HepG2 (cell line): ENCODE measurements around the gene NUP85. TPM values are rescaled to one million over a fixed set of nuclear protein-coding genes. Genes with fewer than 3 reads are reported as not detected.
A peak's percentile ranks its signal among the peaks of the same experiment; 100 is the strongest.

Experiments
- FOXJ3 ChIP-seq: sonication (generic); formaldehyde crosslinking; IDR thresholded peaks from 2 replicates; pipeline ENCODE4 v1.4.0; 2020; ENCODE audit warnings: missing genetic modification reagents, mild to moderate bottlenecking, borderline replicate concordance
- GABPB1 ChIP-seq: IDR thresholded peaks from 2 replicates; pipeline ENCODE4 v1.6.1; 2016; ENCODE audit warnings: mild to moderate bottlenecking, missing genetic modification reagents, moderate library complexity, missing compliant biosample characterization
- GLI4 ChIP-seq: sonication (generic); formaldehyde crosslinking; IDR thresholded peaks from 2 replicates; pipeline ENCODE4 v1.5.1; 2020; ENCODE audit warnings: missing genetic modification reagents, mild to moderate bottlenecking, moderate library complexity, borderline replicate concordance
- HNRNPUL1 ChIP-seq: fragments of 200-400 bp; formaldehyde crosslinking; IDR thresholded peaks from 2 replicates; pipeline ENCODE4 v1.6.1; 2017; ENCODE audit warnings: low read depth, mild to moderate bottlenecking, low read length, moderate library complexity
- KLF6 ChIP-seq: IDR thresholded peaks from 2 replicates; pipeline ENCODE4 v1.8.0; 2016; ENCODE audit warnings: missing biosample characterization, missing genetic modification reagents
- MAZ ChIP-seq, 2 experiments: sonication (generic) in 1 of 2; formaldehyde crosslinking in 1 of 2; IDR thresholded peaks; 2 replicates each; pipeline versions ENCODE4 v1.5.0 to v1.6.1; 2012 to 2020; ENCODE audit warnings: low read depth in 2 of 2, mild to moderate bottlenecking in 2 of 2, borderline replicate concordance in 1 of 2, improper control_type of control experiment in 1 of 2, low read length in 1 of 2, missing genetic modification reagents in 1 of 2, moderate library complexity in 1 of 2
- NRL ChIP-seq: sonication (generic); formaldehyde crosslinking; IDR thresholded peaks from 2 replicates; pipeline ENCODE4 v1.5.0; 2020; ENCODE audit warnings: missing genetic modification reagents, mild to moderate bottlenecking, moderate library complexity, borderline replicate concordance
- ZNF230 ChIP-seq: sonication (generic); formaldehyde crosslinking; IDR thresholded peaks from 2 replicates; pipeline ENCODE4 v1.4.0; 2020; ENCODE audit warnings: mild to moderate bottlenecking, missing genetic modification reagents
- ZNF331 ChIP-seq: sonication (generic); formaldehyde crosslinking; IDR thresholded peaks from 2 replicates; pipeline ENCODE4 v1.4.0; 2020; ENCODE audit warnings: missing genetic modification reagents
- ZNF44 ChIP-seq: sonication (generic); formaldehyde crosslinking; IDR thresholded peaks from 2 replicates; pipeline ENCODE4 v1.5.1; 2020; ENCODE audit warnings: mild to moderate bottlenecking, missing genetic modification reagents
- ZNF501 ChIP-seq: sonication (generic); formaldehyde crosslinking; IDR thresholded peaks from 2 replicates; pipeline ENCODE4 v1.5.1; 2020; ENCODE audit warnings: mild to moderate bottlenecking, moderate library complexity, missing genetic modification reagents
- ZNF549 ChIP-seq: sonication (generic); formaldehyde crosslinking; IDR thresholded peaks from 2 replicates; pipeline ENCODE4 v1.5.0; 2020; ENCODE audit warnings: missing genetic modification reagents
- ZNF614 ChIP-seq: IDR thresholded peaks from 2 replicates; pipeline ENCODE4 v1.6.1; 2018; ENCODE audit warnings: missing biosample characterization, missing genetic modification reagents, inconsistent platforms, borderline replicate concordance
- polyA plus RNA-seq, 8 experiments: library from polyadenylated mRNA; depleted of rRNA in 3 of 8; stranded (reverse) in 7 of 8; unstranded in 1 of 8; fragments of >200 nt; fragmentation: Illumina TruSeq in 4 of 8; extraction: Trizol in 4 of 8; gene quantifications; 2 replicates each; pipeline versions ENCODE4 v1.2.1 to v1.2.3, GENCODE V29; 2011 to 2016; ENCODE audit warnings: low read depth in 4 of 8, missing spikeins in 1 of 8, mixed read lengths in 1 of 8; ENCODE audit not compliant: insufficient read depth in 1 of 8
- total RNA-seq, 5 experiments: library from RNA; depleted of rRNA; stranded (reverse); fragments of >200 nt; fragmentation: Illumina TruSeq; extraction: Trizol; gene quantifications; 2 replicates each; pipeline ENCODE4 v1.2.3, GENCODE V29; 2016; ENCODE audit warnings: low read depth in 1 of 5
- TF ChIP-seq, protein P1 (sequence below): sonication (generic); formaldehyde crosslinking; IDR thresholded peaks from 2 replicates; pipeline ENCODE4; 2020; ENCODE audit warnings: missing genetic modification reagents, mild to moderate bottlenecking, borderline replicate concordance
- TF ChIP-seq, protein P2 (sequence below): sonication (generic); formaldehyde crosslinking; IDR thresholded peaks from 2 replicates; pipeline ENCODE4 v1.4.0; 2020; ENCODE audit warnings: missing genetic modification reagents
- TF ChIP-seq, protein P3 (sequence below): sonication (generic); formaldehyde crosslinking; IDR thresholded peaks from 2 replicates; pipeline ENCODE4 v1.5.1; 2020; ENCODE audit warnings: mild to moderate bottlenecking, missing genetic modification reagents, moderate library complexity
- TF ChIP-seq, protein P4 (sequence below), 2 experiments: sonication (generic) in 1 of 2; formaldehyde crosslinking in 1 of 2; IDR thresholded peaks; 2 replicates each; pipeline versions ENCODE4 v1.4.0 to v1.6.1; 2018 to 2020; ENCODE audit warnings: missing genetic modification reagents in 2 of 2, borderline replicate concordance in 1 of 2, low read depth in 1 of 2, mild to moderate bottlenecking in 1 of 2, missing biosample characterization in 1 of 2

Gene NUP85
- total and polyA plus RNA-seq, 2 of the 13 experiments (the other 11 are each of a cell fraction or from before 2014, with no cell fraction given): 89.1 to 124 TPM

DNA sequence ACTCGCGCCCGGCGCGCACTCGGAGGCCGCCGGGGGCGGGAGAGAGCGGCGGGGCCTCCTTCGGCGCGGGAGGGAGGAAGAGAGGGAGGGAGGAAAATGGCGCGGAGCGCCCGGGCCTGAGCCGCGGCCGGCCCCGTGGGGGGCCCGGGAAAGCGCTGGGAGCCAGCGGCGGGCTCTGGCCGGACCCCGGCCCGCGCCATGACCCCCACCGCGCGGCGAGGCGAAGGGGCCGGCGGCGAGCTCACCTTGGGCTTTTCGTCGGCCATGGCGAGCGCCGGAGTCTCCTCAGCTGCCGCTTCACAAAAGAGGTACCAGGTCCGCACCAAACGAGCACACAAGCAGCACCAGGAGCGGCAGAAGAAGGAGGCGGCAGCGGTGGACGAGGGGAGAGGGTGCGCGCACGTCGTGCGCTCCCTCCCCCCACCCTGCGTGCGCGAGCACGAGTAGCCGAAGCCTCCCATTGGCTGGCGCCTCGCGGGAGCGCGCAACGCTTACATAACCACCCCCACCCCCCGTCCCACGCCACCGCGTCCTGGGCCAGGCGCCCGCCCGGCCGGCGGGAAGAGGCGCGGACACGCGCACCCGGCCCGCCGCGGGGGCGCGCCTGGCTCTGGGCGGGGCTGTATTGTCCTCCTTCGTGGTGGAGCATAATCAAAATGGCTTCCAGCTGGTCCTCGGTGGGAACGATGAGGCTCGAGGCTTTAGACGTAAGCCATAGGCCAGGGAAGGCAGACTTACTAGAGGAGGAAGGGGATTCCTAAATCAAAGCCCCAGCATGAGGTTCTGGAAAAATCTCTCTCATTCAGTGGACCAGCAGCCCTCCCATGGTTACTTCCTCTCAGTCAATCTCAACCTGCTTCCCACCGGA is 22.7 kb upstream of the NUP85 start, which contains the start of gene SUMO2 (continued):
- TF ChIP-seq, protein P1, sequence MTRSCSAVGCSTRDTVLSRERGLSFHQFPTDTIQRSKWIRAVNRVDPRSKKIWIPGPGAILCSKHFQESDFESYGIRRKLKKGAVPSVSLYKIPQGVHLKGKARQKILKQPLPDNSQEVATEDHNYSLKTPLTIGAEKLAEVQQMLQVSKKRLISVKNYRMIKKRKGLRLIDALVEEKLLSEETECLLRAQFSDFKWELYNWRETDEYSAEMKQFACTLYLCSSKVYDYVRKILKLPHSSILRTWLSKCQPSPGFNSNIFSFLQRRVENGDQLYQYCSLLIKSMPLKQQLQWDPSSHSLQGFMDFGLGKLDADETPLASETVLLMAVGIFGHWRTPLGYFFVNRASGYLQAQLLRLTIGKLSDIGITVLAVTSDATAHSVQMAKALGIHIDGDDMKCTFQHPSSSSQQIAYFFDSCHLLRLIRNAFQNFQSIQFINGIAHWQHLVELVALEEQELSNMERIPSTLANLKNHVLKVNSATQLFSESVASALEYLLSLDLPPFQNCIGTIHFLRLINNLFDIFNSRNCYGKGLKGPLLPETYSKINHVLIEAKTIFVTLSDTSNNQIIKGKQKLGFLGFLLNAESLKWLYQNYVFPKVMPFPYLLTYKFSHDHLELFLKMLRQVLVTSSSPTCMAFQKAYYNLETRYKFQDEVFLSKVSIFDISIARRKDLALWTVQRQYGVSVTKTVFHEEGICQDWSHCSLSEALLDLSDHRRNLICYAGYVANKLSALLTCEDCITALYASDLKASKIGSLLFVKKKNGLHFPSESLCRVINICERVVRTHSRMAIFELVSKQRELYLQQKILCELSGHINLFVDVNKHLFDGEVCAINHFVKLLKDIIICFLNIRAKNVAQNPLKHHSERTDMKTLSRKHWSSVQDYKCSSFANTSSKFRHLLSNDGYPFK (CRISPR knock-in tag): 0 out of 2 replicates have a peak, but pooled peaks have one; percentile 13
- peak; percentile 42; the same call in 1 of the 2 replicates for TF ChIP-seq ZNF614 (CRISPR knock-in tag)
- TF ChIP-seq ZNF501 (CRISPR knock-in tag): no peak
- TF ChIP-seq, protein P2, sequence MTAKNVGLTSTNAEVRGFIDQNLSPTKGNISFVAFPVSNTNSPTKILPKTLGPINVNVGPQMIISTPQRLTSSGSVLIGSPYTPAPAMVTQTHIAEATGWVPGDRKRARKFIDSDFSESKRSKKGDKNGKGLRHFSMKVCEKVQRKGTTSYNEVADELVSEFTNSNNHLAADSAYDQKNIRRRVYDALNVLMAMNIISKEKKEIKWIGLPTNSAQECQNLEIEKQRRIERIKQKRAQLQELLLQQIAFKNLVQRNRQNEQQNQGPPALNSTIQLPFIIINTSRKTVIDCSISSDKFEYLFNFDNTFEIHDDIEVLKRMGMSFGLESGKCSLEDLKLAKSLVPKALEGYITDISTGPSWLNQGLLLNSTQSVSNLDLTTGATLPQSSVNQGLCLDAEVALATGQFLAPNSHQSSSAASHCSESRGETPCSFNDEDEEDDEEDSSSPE (CRISPR knock-in tag): peak; percentile 65
- TF ChIP-seq, protein P3, sequence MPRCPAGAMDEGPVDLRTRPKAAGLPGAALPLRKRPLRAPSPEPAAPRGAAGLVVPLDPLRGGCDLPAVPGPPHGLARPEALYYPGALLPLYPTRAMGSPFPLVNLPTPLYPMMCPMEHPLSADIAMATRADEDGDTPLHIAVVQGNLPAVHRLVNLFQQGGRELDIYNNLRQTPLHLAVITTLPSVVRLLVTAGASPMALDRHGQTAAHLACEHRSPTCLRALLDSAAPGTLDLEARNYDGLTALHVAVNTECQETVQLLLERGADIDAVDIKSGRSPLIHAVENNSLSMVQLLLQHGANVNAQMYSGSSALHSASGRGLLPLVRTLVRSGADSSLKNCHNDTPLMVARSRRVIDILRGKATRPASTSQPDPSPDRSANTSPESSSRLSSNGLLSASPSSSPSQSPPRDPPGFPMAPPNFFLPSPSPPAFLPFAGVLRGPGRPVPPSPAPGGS (CRISPR knock-in tag): peak; percentile 84; the same call in 1 of the 2 replicates
- TF ChIP-seq ZNF549 (CRISPR knock-in tag): no peak
- no peak for TF ChIP-seq GLI4 (CRISPR knock-in tag)
- TF ChIP-seq MAZ (IDR thresholded peaks at IDR 0.05; ENCODE audit: borderline replicate concordance, low read depth, low read length): peak; percentile 95
- TF ChIP-seq MAZ (CRISPR knock-in tag; IDR thresholded peaks at IDR 0.05; ENCODE audit: low read depth): peak; percentile 96
- no peak for TF ChIP-seq FOXJ3 (CRISPR knock-in tag)
- no peak for TF ChIP-seq ZNF230
- no peak for TF ChIP-seq NRL
- no peak for TF ChIP-seq HNRNPUL1
- TF ChIP-seq ZNF44 (CRISPR knock-in tag): no peak
- TF ChIP-seq, protein P4, sequence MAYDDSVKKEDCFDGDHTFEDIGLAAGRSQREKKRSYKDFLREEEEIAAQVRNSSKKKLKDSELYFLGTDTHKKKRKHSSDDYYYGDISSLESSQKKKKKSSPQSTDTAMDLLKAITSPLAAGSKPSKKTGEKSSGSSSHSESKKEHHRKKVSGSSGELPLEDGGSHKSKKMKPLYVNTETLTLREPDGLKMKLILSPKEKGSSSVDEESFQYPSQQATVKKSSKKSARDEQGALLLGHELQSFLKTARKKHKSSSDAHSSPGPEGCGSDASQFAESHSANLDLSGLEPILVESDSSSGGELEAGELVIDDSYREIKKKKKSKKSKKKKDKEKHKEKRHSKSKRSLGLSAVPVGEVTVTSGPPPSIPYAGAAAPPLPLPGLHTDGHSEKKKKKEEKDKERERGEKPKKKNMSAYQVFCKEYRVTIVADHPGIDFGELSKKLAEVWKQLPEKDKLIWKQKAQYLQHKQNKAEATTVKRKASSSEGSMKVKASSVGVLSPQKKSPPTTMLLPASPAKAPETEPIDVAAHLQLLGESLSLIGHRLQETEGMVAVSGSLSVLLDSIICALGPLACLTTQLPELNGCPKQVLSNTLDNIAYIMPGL (CRISPR knock-in tag; IDR thresholded peaks at IDR 0.05; ENCODE audit: borderline replicate concordance in 1 of 2, low read depth in 1 of 2): peak; percentile 84 to 94
- TF ChIP-seq KLF6 (CRISPR knock-in tag): 0 out of 2 replicates have a peak, but pooled peaks have one; percentile 22
- TF ChIP-seq GABPB1 (CRISPR knock-in tag): peak; percentile 60; the same call in 1 of the 2 replicates
- TF ChIP-seq ZNF331 (CRISPR knock-in tag): peak; percentile 15
